Adrenal gland (tissue), 12 donors: Measurements from ENCODE around the gene MMP19. TPM values are rescaled to one million over a fixed set of nuclear protein-coding genes. Genes with fewer than 3 reads are reported as not detected.

Experiments
- DNase-seq, 7 donors: peaks; one replicate each; pipeline ENCODE4 v3.0.0-alpha.2; 2019 to 2020
- H3K27ac ChIP-seq, 5 donors: fragments of 200-600 bp; sonication (generic) in 4 of 5; 1 replicate in 3 of 5; 2 replicates in 2 of 5; pipeline versions ENCODE4 v1.5.1 to v1.8.0; 2016 to 2020; ENCODE audit warnings: mild to moderate bottlenecking in 1 of 5
- H3K27me3 ChIP-seq: fragments of 200-600 bp; 2 replicates; pipeline ENCODE4 v1.8.0; 2021
- H3K36me3 ChIP-seq, 2 donors: fragments of 200-600 bp; replicated peaks in 1 of 2; 1 replicate in 1 of 2; 2 replicates in 1 of 2; pipeline versions ENCODE4 v1.5.1 to v1.8.0; 2018 to 2022
- H3K4me1 ChIP-seq, 2 donors: fragments of 200-600 bp; replicated peaks in 1 of 2; 1 replicate in 1 of 2; 2 replicates in 1 of 2; pipeline versions ENCODE4 v1.5.1 to v1.8.0; 2018 to 2021
- H3K4me3 ChIP-seq, 4 donors: fragments of 200-600 bp; sonication (generic) in 3 of 4; one replicate each; pipeline ENCODE4 v1.5.1; 2016 to 2018
- H3K9me3 ChIP-seq, 3 donors: fragments of 200-600 bp; sonication (generic) in 1 of 3; replicated peaks in 1 of 3; 1 replicate in 2 of 3; 2 replicates in 1 of 3; pipeline versions ENCODE4 v1.5.1 to v1.8.0; 2016 to 2021
- POLR2A ChIP-seq, 2 donors: fragments of 450-650 bp; IDR thresholded peaks; one replicate each; pipeline ENCODE4 v1.6.1; 2017; ENCODE audit warnings: antibody characterized with exemption in 2 of 2, mild to moderate bottlenecking in 2 of 2, moderate library complexity in 1 of 2
- WGBS, 4 donors: extraction: QIAGEN DNeasy Blood & Tissue Kit in 2 of 4; methylation state at CpG; one replicate each; pipeline versions ENCODE4 v1.1.5 to v1.1.7; 2013 to 2017; 5-methylcytosine and 5-hydroxymethylcytosine counted together
- intact Hi-C, 2 donors: fragments of 100-400 bp; cut with DNase I; formaldehyde crosslinking; loops; one replicate each; pipeline versions ENCODE4 v1.14.1 to v1.15.0; 2022 to 2023
- polyA plus RNA-seq, 3 donors: library from polyadenylated mRNA; stranded (reverse); fragments of 200-250 nt in 2 of 3; fragments of 350-450 nt in 1 of 3; fragmentation: Illumina TruSeq in 1 of 3; extraction: RNeasy Lipid Tissue Mini Kit (QIAGEN cat#74804) in 1 of 3; gene quantifications; one replicate each; pipeline ENCODE4 v1.2.3, GENCODE V29; 2013 to 2014
- total RNA-seq, 9 donors: library from RNA; depleted of rRNA in 4 of 9; stranded (reverse); fragments of >200 nt in 4 of 9; fragments of 120-200 nt in 1 of 9; fragmentation: NEBNext Ultra II Directional in 1 of 9; extraction: Animal tissue kit (Norgen Biotek cat#: 25700) in 1 of 9; gene quantifications; one replicate each; pipeline versions ENCODE4 v1.1.0 to v1.2.4, GENCODE V29; 2013 to 2023
- TF ChIP-seq, protein P1 (sequence below), 6 experiments: fragments of 450-650 bp in 4 of 6; fragments of 200-600 bp in 2 of 6; sonication (generic) in 1 of 6; IDR thresholded peaks; 1 replicate in 5 of 6; 2 replicates in 1 of 6; pipeline versions ENCODE4 v1.5.1 to v1.8.0; 2016 to 2021; ENCODE audit warnings: antibody characterized with exemption in 6 of 6, mild to moderate bottlenecking in 2 of 6, moderate library complexity in 1 of 6
- donor health status: healthy with polysubstance abuse.
- donor health status: Bipolar disorder and iron deficiency.
- donor health status: DM: yes; HTN: yes; CAD: no.
- donor health status: DM: no; HTN: no; CAD: no.
- donor health status: DM: no; HTN: no; CAD: no.
- donor health status: DM: yes; HTN: yes; CAD: no.

Gene MMP19
- total and polyA plus RNA-seq, 12 donors, result 0.89 to 17.3 (median 7.7) TPM

DNA sequence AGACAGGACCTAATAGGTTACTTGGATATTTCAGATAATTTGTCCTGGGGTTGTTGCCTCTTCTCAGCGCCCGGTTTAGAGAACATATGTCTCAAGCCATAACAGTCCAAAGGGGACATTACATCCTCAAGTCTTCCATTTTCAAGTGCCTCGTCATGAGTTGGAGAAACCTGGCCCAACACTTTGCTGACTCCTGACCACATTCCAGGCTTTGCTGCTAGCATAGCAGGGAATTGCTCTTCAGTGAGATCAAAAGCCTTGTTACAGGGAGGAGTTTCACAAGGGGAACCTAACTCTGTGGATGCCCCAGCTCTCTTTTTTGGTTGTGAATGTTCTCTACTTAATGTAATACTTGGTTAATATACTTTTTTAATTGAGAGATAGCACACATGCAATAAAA, 8.2 kb upstream of the MMP19 start:
- Histone ChIP-seq H3K4me1 (peaks cover 0 to 21% of the 10 kb centered on the region in 2 donors), H3K27me3 (no peaks in the 10 kb centered on the region), H3K27ac (no peak overlapping the region), H3K4me3 (no peak overlapping the region), H3K9me3 (no peaks in the 10 kb centered on the region), H3K36me3 (no peaks in the 10 kb centered on the region)
- TF ChIP-seq, protein P1, sequence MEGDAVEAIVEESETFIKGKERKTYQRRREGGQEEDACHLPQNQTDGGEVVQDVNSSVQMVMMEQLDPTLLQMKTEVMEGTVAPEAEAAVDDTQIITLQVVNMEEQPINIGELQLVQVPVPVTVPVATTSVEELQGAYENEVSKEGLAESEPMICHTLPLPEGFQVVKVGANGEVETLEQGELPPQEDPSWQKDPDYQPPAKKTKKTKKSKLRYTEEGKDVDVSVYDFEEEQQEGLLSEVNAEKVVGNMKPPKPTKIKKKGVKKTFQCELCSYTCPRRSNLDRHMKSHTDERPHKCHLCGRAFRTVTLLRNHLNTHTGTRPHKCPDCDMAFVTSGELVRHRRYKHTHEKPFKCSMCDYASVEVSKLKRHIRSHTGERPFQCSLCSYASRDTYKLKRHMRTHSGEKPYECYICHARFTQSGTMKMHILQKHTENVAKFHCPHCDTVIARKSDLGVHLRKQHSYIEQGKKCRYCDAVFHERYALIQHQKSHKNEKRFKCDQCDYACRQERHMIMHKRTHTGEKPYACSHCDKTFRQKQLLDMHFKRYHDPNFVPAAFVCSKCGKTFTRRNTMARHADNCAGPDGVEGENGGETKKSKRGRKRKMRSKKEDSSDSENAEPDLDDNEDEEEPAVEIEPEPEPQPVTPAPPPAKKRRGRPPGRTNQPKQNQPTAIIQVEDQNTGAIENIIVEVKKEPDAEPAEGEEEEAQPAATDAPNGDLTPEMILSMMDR (IDR thresholded peaks at IDR 0.05), result no peak
- TF ChIP-seq POLR2A (IDR thresholded peaks at IDR 0.05), result no peak
- no peak for DNase-seq
- intact Hi-C loops, result no loop called here
- WGBS, 4 donors, result 81 to 88% (median 85%) methylated on average over 3 of the region's 3 CpGs

DNA sequence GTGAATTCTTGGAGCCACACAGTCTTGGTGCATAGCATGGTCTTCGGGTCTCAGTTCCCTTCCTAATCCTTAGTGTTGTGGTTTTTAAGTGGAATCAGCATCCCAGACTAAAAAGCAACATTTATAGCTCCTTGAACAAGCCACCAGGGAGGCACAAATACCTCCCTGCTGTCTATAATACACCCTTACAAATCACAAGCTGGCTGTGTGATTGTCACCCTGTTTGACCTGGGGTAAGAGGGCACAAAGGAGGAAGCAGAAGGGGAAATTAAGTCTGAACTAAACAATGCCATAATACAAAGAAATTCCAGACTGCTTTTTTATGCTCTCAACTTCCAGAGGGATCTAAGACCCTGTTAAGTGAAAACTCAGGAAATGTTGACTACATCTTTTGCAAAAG, 7.7 kb upstream of the MMP19 start:
- TF ChIP-seq, protein P1 (IDR thresholded peaks at IDR 0.05), result no peak
- TF ChIP-seq POLR2A (IDR thresholded peaks at IDR 0.05), result no peak
- no peak for DNase-seq
- Histone ChIP-seq H3K27me3 (no peaks in the 10 kb centered on the region), H3K4me3 (no peak overlapping the region), H3K4me1 (peaks cover 0 to 21% of the 10 kb centered on the region in 2 donors), H3K36me3 (no peaks in the 10 kb centered on the region), H3K27ac (no peak overlapping the region), H3K9me3 (no peaks in the 10 kb centered on the region)
- intact Hi-C loops, result no loop called here
- WGBS, 4 donors, result 30 to 67% (median 55%) methylated on average over 1 of the region's 1 CpG

DNA sequence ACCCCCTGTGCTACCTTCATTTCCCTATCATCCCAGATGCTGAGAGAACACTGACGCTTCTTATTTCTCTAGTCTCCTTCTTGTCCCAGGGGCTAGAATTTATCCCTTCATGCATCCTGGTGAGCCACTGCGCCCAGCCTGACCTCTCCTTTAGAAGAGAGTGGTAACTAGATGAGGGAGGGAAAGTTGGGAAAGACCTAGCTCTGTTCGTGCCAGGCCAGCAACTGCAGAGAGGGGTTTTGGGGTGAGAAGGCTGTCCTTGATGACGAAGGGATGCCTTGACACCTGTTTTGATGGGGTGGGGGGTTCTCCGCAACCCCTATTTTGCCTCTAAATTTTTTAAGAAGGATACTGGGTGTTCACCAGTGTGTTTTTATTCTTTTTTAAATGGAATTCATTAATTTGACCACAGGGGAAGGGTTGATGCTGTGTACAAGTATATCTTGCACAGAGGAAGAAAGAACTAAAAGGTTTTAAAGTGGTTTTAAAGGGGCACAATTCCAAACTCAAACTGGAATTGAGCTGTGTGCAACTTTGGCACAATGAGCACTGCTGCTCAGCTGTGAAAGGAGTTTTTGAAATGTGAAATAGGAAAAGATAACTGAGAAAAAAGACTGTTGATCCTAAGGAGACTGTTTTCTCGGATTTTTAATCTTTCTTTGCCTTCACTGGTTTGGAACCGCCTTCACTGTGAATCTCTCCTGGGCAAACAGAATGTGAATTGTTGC, 7.0 kb upstream of the MMP19 start:
- TF ChIP-seq POLR2A (IDR thresholded peaks at IDR 0.05), result no peak
- TF ChIP-seq, protein P1 (IDR thresholded peaks at IDR 0.05), result no peak
- DNase-seq, result no peak
- Histone ChIP-seq H3K9me3 (no peaks in the 10 kb centered on the region), H3K4me1 (peaks cover 0 to 21% of the 10 kb centered on the region in 2 donors), H3K4me3 (no peak overlapping the region), H3K27ac (peak overlapping the region in 2 of 5 donors; percentile 15 to 21), H3K27me3 (no peaks in the 10 kb centered on the region), H3K36me3 (no peaks in the 10 kb centered on the region)
- intact Hi-C loops, result no loop called here
- 66 to 76% (median 71%) methylated on average over 7 of the region's 7 CpGs for WGBS, 4 donors

DNA sequence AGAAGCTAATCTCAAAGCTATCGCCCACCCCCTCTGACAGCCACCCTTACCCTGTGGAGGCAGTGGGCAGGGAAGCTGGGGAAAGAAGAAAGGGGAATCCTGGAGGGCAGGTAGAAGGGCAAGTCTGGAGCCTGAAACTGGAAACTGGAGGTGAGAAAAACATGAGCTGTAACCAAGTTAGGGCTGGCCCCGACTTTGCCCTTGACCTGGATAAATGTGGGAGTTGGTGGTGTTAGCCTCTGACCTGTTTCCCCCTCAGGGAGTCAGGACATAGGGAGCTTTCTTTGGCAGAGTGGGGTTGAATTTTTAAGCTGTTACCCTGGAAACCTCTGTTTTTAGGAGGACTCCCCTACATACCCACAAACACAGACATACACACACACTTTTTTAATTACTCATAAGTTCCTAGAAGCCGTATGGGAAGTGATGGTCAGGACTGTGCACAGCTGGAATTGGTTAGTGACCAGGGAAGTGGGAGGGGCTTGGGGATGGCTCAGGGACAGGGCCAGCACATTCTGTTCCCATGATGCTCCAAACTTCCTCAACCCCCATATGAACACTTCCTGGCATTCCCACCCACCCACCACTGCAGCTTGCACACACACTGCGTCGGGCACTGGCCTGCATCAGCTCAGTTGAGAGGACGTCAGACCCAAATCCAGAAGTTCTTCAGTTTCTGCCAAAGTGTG, 5.0 kb upstream of the MMP19 start:
- intact Hi-C loops, result no loop called here
- H3K27ac ChIP-seq, result peak overlapping the region; percentile 59 to 96 (median 88)
- TF ChIP-seq, protein P1 (IDR thresholded peaks at IDR 0.05), result no peak
- peak in 1 of 2 donors; percentile 37 for TF ChIP-seq POLR2A (IDR thresholded peaks at IDR 0.05)
- peaks cover 0 to 21% of the 10 kb centered on the region in 2 donors for H3K4me1 ChIP-seq
- H3K36me3 ChIP-seq, result no peaks in the 10 kb centered on the region
- DNase-seq, result peak; percentile 71 to 94 (median 87)
- H3K27me3 ChIP-seq, result no peaks in the 10 kb centered on the region
- WGBS, 4 donors, result 24 to 43% (median 34%) methylated on average over 6 of the region's 6 CpGs
- no peak overlapping the region for H3K4me3 ChIP-seq
- H3K9me3 ChIP-seq, result no peaks in the 10 kb centered on the region
